ENCODE data around the gene RNF19B.

GRCh38 chr1:32953495-32953894, 11.1 kb downstream of the RNF19B start:
- TF ChIP-seq CTCF (IDR thresholded peaks at IDR 0.05; ENCODE audit: insufficient read depth, low read depth, low read length): no peak
- no peak for TF ChIP-seq EZH2 (IDR thresholded peaks at IDR 0.05; ENCODE audit: insufficient read depth, low read length)
